Glutamatergic neuron (in vitro differentiated cells): ENCODE data around the gene ASB10. TPM values are rescaled to one million over a fixed set of nuclear protein-coding genes. Genes with fewer than 3 reads are reported as not detected.

Experiments
- DNase-seq: peaks from one replicate; pipeline ENCODE4 v3.0.0; 2022
- H3K27ac Mint-ChIP-seq: one replicate; pipeline ENCODE4 v1.8.0; 2020; ENCODE audit warnings: mild to moderate bottlenecking, mixed read lengths, inconsistent platforms; ENCODE audit not compliant: unreplicated experiment
- H3K27me3 Mint-ChIP-seq: one replicate; pipeline ENCODE4 v1.8.0; 2020; ENCODE audit warnings: mild to moderate bottlenecking, moderate library complexity, mixed read lengths, inconsistent platforms; ENCODE audit not compliant: unreplicated experiment
- H3K36me3 Mint-ChIP-seq: one replicate; pipeline ENCODE4 v1.8.0; 2020; ENCODE audit warnings: mild to moderate bottlenecking, mixed read lengths, inconsistent platforms; ENCODE audit not compliant: unreplicated experiment
- H3K4me1 Mint-ChIP-seq: one replicate; pipeline ENCODE4 v1.8.0; 2020; ENCODE audit warnings: mild to moderate bottlenecking, low read depth, mixed read lengths, inconsistent platforms; ENCODE audit not compliant: unreplicated experiment
- H3K4me3 Mint-ChIP-seq: one replicate; pipeline ENCODE4 v1.8.0; 2020; ENCODE audit warnings: mild to moderate bottlenecking, mixed read lengths, inconsistent platforms; ENCODE audit not compliant: unreplicated experiment
- H3K9me3 Mint-ChIP-seq: one replicate; pipeline ENCODE4 v1.8.0; 2020; ENCODE audit warnings: mild to moderate bottlenecking, moderate library complexity, mixed read lengths, inconsistent platforms; ENCODE audit not compliant: unreplicated experiment
- CTCF ChIP-seq: fragments of 200-600 bp; sonication (generic); IDR thresholded peaks from one replicate; pipeline ENCODE4 v1.5.0; 2021; ENCODE audit not compliant: partially characterized antibody, unreplicated experiment
- total RNA-seq: library from RNA; stranded (reverse); fragmentation: NEBNext Ultra II Directional; extraction: Animal tissue kit (Norgen Biotek cat#: 25700); gene quantifications from one replicate; pipeline ENCODE4 v1.2.1, GENCODE V29; 2021; ENCODE audit not compliant: unreplicated experiment

ASB10 gene
- total RNA-seq, 1 donor from 2014 or later: not detected

DNA sequence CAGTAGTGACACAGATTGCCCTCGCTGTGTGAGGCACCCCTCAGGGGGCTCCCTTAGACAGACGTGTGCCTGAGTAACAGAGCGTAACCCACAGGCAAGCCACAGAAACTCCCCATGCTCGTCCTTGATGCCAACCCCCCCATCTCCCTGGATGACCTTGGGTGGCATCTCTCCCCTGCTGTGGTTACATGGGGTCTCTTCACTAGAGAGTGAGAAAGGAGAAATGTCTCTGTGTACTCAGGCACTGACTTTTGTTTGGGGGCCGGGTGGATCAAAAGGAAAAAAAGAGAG is 1.1 kb upstream of the ASB10 start:
- no peak overlapping the region for H3K27ac Mint-ChIP-seq
- peaks cover 6% of the 10 kb centered on the region for H3K27me3 Mint-ChIP-seq
- H3K9me3 Mint-ChIP-seq: peaks cover 8% of the 10 kb centered on the region
- no peak for DNase-seq
- no peak overlapping the region for H3K4me3 Mint-ChIP-seq
- no peak for TF ChIP-seq CTCF
- H3K36me3 Mint-ChIP-seq: no peaks in the 10 kb centered on the region
- peaks cover 7% of the 10 kb centered on the region for H3K4me1 Mint-ChIP-seq

DNA sequence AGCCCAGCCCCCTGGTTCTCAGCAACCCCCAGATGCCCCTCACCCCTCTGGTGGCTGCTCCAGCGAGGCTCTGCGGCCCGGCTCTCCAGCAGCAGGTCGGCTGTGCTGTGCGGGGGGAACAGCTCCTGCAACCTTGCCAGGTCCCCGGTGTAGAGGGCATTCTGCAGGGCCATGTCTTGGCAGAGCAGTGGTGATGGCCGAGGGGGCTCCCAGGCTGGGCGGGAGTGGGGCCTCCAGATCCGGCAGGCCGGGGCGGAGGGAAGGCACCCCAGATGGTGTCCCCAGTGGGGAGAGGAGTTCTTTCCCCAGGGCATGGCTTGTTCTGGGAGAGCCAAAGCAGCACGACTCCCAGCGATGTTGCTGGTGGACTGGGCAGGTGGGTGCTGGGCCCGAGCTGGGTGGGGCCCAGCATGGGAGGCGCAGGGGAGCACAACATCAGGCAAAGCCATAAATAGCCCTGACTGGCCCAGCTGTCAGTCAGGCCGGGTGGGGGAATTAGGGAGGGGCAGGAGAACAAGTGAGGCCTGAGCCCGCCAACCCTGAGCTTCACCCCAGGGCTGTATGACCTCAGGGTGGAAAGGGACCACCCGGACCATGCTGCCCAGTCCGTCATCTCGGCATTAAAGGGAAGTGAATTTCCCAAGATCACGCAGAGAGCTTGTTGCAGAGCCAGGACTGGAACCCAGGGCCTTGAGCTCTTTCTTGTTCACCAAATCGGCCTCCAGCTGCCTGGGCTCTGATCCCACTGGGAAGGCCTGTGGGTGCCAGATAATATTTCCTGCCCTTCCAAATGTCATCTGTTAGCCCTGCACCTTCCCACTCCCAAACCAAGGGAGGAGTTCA is 580 bp upstream of the ASB10 start:
- TF ChIP-seq CTCF: no peak
- Mint-ChIP-seq H3K4me1 (peaks cover 7% of the 10 kb centered on the region), H3K4me3 (no peak overlapping the region), H3K27me3 (peaks cover 5% of the 10 kb centered on the region), H3K9me3 (peaks cover 8% of the 10 kb centered on the region), H3K27ac (no peak overlapping the region), H3K36me3 (no peaks in the 10 kb centered on the region)
- DNase-seq: no peak

DNA sequence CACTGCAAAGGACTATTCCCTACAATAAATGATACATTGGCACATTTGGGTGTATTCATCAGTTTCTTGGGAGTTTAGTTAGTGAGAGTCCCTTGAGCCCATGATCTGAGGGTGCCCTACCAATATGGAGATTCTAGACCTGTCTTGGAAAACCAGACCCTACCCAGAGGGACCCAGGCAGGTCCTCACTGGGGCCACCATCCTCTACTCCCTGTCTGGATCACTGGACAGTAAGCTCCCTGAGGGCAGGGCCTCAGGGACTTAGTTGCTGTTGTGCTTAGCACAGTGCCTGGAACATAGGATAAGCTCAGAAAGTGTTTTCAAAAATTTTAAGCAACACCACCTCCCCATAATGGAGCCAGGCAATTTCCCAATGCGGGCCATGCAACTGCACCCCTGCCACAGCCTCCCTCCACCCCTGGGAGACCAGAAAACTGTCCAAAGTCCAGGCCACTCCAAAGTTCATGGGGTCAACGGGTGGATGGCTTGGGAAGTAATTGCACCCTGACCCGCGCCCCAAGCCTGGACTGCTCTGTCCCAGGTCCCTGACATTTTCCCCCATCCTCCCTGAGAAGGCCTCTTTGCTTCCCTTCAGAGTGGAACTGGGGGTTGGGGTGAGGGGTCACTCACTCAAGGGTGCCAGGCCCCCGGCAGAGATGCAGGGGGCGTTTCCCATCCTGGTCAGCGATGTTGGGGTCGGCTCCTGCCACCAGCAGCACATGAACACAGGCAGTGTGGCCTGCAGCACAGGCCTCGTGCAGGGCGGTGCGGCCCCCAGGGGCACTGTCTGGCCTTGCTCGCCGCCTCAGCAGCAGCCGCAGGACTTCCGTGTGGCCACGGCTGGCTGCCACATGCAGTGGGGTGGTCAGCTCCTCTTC is 1.0 kb downstream of the ASB10 start:
- H3K4me1 Mint-ChIP-seq: peaks cover 7% of the 10 kb centered on the region
- H3K9me3 Mint-ChIP-seq: peaks cover 8% of the 10 kb centered on the region
- no peaks in the 10 kb centered on the region for H3K36me3 Mint-ChIP-seq
- H3K27ac Mint-ChIP-seq: no peak overlapping the region
- no peak for TF ChIP-seq CTCF
- peak; percentile 37 for DNase-seq
- H3K27me3 Mint-ChIP-seq: peaks cover 4% of the 10 kb centered on the region
- no peak overlapping the region for H3K4me3 Mint-ChIP-seq

DNA sequence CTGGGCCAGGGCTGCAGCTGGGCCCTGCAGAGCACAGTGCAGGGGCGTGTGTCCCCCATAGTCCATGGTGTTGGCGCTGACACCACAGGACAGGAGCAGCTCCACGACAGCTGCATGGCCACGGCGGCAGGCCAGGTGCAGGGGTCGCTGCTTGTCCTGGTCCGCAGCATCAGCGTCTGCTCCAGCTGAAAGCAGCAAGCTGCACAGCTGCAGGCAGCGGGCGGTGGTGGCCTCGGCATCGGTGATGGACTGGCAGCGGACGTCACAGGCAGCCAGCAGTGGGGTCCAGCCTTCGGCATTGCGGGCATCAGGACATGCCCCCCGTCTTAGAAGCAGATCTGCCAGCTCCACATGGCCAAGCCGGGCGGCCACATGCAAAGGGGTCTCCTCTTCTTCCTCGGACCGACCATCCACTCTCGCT is 6.0 kb downstream of the ASB10 start:
- DNase-seq: no peak
- H3K4me3 Mint-ChIP-seq: no peak overlapping the region
- no peak overlapping the region for H3K27ac Mint-ChIP-seq
- no peak for TF ChIP-seq CTCF
- peaks cover 9% of the 10 kb centered on the region for H3K9me3 Mint-ChIP-seq
- H3K4me1 Mint-ChIP-seq: peaks cover 14% of the 10 kb centered on the region
- peaks cover 10% of the 10 kb centered on the region for H3K27me3 Mint-ChIP-seq
- H3K36me3 Mint-ChIP-seq: no peaks in the 10 kb centered on the region

GRCh38 chr7:151179946-151180345 is 7.1 kb downstream of the ASB10 start:
- no peaks in the 10 kb centered on the region for H3K36me3 Mint-ChIP-seq
- H3K9me3 Mint-ChIP-seq: peaks cover 9% of the 10 kb centered on the region
- peaks cover 10% of the 10 kb centered on the region for H3K27me3 Mint-ChIP-seq
- peaks cover 14% of the 10 kb centered on the region for H3K4me1 Mint-ChIP-seq
- no peak overlapping the region for H3K4me3 Mint-ChIP-seq
- TF ChIP-seq CTCF: no peak
- H3K27ac Mint-ChIP-seq: no peak overlapping the region
- no peak for DNase-seq
